Activated B cell treated with CpG ODN at 0.5 μM for 24 hours (primary cell): ENCODE measurements around the gene NUDT19. TPM values are rescaled to one million over a fixed set of nuclear protein-coding genes. Genes with fewer than 3 reads are reported as not detected.
"Not testable (repeated sequence)": the region's sequence is repeated elsewhere in the genome, so short reads cannot be mapped to it uniquely, and the experiment has no call there.

Experiments
- ATAC-seq: fragments of 200-7000 bp; cut with Tn5 transposase; one replicate; pipeline ENCODE4 v1.10.0; 2021; ENCODE audit warnings: low read depth, mild to moderate bottlenecking, moderate library complexity
- CTCF ChIA-PET: fragments of 350-600 bp; sonication (Branson Sonifier 250); formaldehyde crosslinking; loops from one replicate; lab custom pipeline; 2021; ENCODE audit warnings: antibody characterized with exemption; lab: Charles Lee
- POLR2A ChIA-PET: fragments of 350-600 bp; sonication (Branson Sonifier 250); formaldehyde crosslinking; loops from one replicate; lab custom pipeline; 2021; ENCODE audit warnings: antibody characterized with exemption; lab: Charles Lee
- DNase-seq: peaks from one replicate; pipeline ENCODE4 v3.0.0; 2022
- H3K27ac Mint-ChIP-seq: one replicate; pipeline ENCODE4 v1.8.0; 2020; ENCODE audit warnings: mixed read lengths
- H3K27me3 Mint-ChIP-seq: one replicate; pipeline ENCODE4 v1.8.0; 2021; ENCODE audit warnings: mixed read lengths
- H3K36me3 Mint-ChIP-seq: one replicate; pipeline ENCODE4 v1.8.0; 2021; ENCODE audit warnings: low read depth, mixed read lengths
- H3K4me1 Mint-ChIP-seq: one replicate; pipeline ENCODE4 v1.8.0; 2021; ENCODE audit warnings: mixed read lengths
- H3K4me3 Mint-ChIP-seq: one replicate; pipeline ENCODE4 v1.8.0; 2020; ENCODE audit warnings: mild to moderate bottlenecking, mixed read lengths
- H3K9me3 Mint-ChIP-seq: one replicate; pipeline ENCODE4 v1.8.0; 2020; ENCODE audit warnings: mixed read lengths
- CTCF ChIP-seq: fragments of 200-600 bp; IDR thresholded peaks from one replicate; pipeline ENCODE4 v1.8.0; 2022; ENCODE audit warnings: antibody characterized with exemption, mild to moderate bottlenecking
- intact Hi-C: fragments of 100-400 bp; cut with micrococcal nuclease; formaldehyde crosslinking; loops from one replicate; pipeline ENCODE4 v1.15.1; 2024
- total RNA-seq: library from RNA; stranded (reverse); gene quantifications from 2 replicates; pipeline ENCODE4 v1.2.3, GENCODE V29; 2022

NUDT19 gene
- total RNA-seq, 1 donor from 2014 or later, result 9.0 TPM

GRCh38 chr19:32650671-32651070 is 41.0 kb upstream of the NUDT19 start:
- POLR2A ChIA-PET, result interaction anchor here (0.7 kb wide), 1 partner anchor 98 kb away, joined by 4 read pairs; no protein-coding TSS in a partner anchor
- Mint-ChIP-seq H3K27ac (no peak overlapping the region), H3K36me3 (peaks cover 61% of the 10 kb centered on the region), H3K4me3 (no peak overlapping the region), H3K9me3 (no peaks in the 10 kb centered on the region), H3K4me1 (peaks cover 5% of the 10 kb centered on the region), H3K27me3 (no peaks in the 10 kb centered on the region)
- no peak for TF ChIP-seq CTCF
- DNase-seq (no peak), ATAC-seq (no peak)
- CTCF ChIA-PET, result no interaction called here
- intact Hi-C loops, result no loop called here

GRCh38 chr19:32651729-32652140 is 39.9 kb upstream of the NUDT19 start:
- Mint-ChIP-seq H3K27ac (no peak overlapping the region), H3K27me3 (no peaks in the 10 kb centered on the region), H3K36me3 (peaks cover 61% of the 10 kb centered on the region), H3K4me3 (no peak overlapping the region), H3K4me1 (peaks cover 3% of the 10 kb centered on the region), H3K9me3 (no peaks in the 10 kb centered on the region)
- CTCF ChIA-PET, result no interaction called here
- no peak for TF ChIP-seq CTCF
- DNase-seq (no peak), ATAC-seq (no peak)
- intact Hi-C loops, result no loop called here
- POLR2A ChIA-PET, result no interaction called here

GRCh38 chr19:32652331-32652730 is 39.3 kb upstream of the NUDT19 start:
- H3K4me1 Mint-ChIP-seq, ATAC-seq, H3K4me3 Mint-ChIP-seq, CTCF ChIA-PET, H3K9me3 Mint-ChIP-seq, H3K27ac Mint-ChIP-seq, H3K27me3 Mint-ChIP-seq, intact Hi-C loops, DNase-seq, POLR2A ChIA-PET: not testable (repeated sequence)
- H3K36me3 Mint-ChIP-seq, result peaks cover 55% of the 10 kb centered on the region

GRCh38 chr19:32652894-32653598 is 38.6 kb upstream of the NUDT19 start:
- H3K27ac Mint-ChIP-seq, result no peak overlapping the region

GRCh38 chr19:32653599-32653915 is 38.1 kb upstream of the NUDT19 start:
- Mint-ChIP-seq H3K4me3 (no peak overlapping the region), H3K27ac (no peak overlapping the region), H3K9me3 (no peaks in the 10 kb centered on the region), H3K27me3 (no peaks in the 10 kb centered on the region), H3K4me1 (peaks cover 2% of the 10 kb centered on the region), H3K36me3 (peaks cover 52% of the 10 kb centered on the region)
- ATAC-seq (no peak), DNase-seq (no peak)
- CTCF ChIA-PET, result no interaction called here
- TF ChIP-seq CTCF, result no peak
- POLR2A ChIA-PET, result no interaction called here
- intact Hi-C loops, result no loop called here

More at GRCh38 chr19:32652894-32653598, 38.6 kb upstream of the NUDT19 start:
- no peaks in the 10 kb centered on the region for H3K27me3 Mint-ChIP-seq
- H3K4me3 Mint-ChIP-seq, result no peak overlapping the region
- POLR2A ChIA-PET, result no interaction called here
- CTCF ChIA-PET, result no interaction called here
- TF ChIP-seq CTCF, result no peak
- H3K9me3 Mint-ChIP-seq, result no peaks in the 10 kb centered on the region
- no peak for ATAC-seq
- no peak for DNase-seq
- H3K36me3 Mint-ChIP-seq, result peaks cover 53% of the 10 kb centered on the region
- intact Hi-C loops, result no loop called here
- H3K4me1 Mint-ChIP-seq, result peaks cover 2% of the 10 kb centered on the region

- peaks cover 44% of the 10 kb centered on the region for H3K36me3 Mint-ChIP-seq
- POLR2A ChIA-PET, CTCF ChIA-PET: not testable (repeated sequence)
Observed at GRCh38 chr19:32656379-32656778, 35.2 kb upstream of the NUDT19 start.

More at GRCh38 chr19:32656379-32656778, 35.2 kb upstream of the NUDT19 start:
- intact Hi-C loops, H3K4me3 Mint-ChIP-seq, ATAC-seq, H3K9me3 Mint-ChIP-seq, H3K27me3 Mint-ChIP-seq, DNase-seq, H3K27ac Mint-ChIP-seq, H3K4me1 Mint-ChIP-seq: not testable (repeated sequence)
